Measurements from ENCODE around the gene LEFTY1. TPM values are rescaled to one million over a fixed set of nuclear protein-coding genes. Genes with fewer than 3 reads are reported as not detected.

The LEFTY1 gene
- total and polyA plus RNA-seq, 2 experiments from 2014 or later, result 3.9 to 5.8 TPM

DNA sequence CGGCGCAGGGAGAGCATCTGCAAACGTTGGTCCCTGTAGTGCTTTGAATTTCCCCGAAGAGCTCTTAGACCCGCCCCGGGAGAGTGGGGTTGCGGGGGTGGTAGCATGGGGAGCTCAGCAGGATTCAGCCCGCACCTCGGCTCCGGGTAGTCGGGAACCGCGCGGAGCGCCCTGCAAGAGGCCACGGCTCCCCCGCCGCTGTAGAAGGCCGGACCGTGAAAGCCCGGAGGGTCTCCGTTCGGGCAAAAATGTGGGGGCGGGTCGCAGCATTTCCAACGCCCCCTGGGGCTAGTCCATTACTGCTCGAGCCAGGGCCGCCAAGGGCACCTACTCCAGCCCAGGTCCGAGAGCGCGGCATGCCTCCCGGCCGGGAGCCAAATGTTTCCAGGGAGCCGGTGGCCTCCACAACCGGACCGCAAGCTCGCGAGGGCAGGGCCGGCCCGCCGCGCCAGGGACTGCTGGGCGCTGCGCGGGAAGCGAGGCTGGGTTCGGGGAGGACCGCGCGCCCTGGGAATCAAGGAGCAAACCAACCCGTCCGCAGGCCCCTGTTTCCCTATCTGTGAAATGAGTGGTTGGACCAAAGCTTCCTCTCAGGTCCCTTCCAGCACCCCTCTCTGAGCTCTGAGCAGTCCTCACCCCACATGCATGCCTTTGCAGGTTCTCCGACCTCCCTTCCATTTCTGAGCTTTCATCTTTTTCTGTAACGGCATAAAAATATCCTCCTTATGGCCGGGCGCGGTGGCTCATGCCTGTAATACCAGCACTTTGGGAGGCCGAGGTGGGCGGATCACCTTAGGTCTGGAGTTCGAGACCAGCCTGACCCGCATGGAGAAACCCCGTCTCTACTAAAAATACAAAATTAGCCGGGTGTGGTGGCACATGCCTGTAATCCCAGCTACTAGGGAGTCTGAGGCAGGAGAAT is 6.0 kb downstream of the LEFTY1 start:
- Histone ChIP-seq H2AFZ (peak overlapping the region; percentile 99), H3K27me3 (no peaks in the 10 kb centered on the region), H3K4me2 (peak overlapping the region; percentile 99), H3K36me3 (replicated peaks; ENCODE audit: insufficient read depth, low read depth) (no peaks in the 10 kb centered on the region), H3K9me3 (ENCODE audit: low read depth) (no peaks in the 10 kb centered on the region), H3K9me2 (replicated peaks; ENCODE audit: insufficient read depth) (no peaks in the 10 kb centered on the region), H3K79me2 (peaks cover 47% of the 10 kb centered on the region), H4K20me1 (ENCODE audit: insufficient read depth, poor library complexity, severe bottlenecking) (no peaks in the 10 kb centered on the region), H3K4me1 (ENCODE audit: insufficient read depth) (peaks cover 43% of the 10 kb centered on the region), H3K27ac (peak overlapping the region; percentile 98), H3K4me3 (peak overlapping the region; percentile 89)
- peak; percentile 65 for DNase-seq (ENCODE audit: low spot score)
- WGBS (ENCODE audit: low lambda C conversion rate, missing lambda C conversion rate), result 10% methylated on average over 59 of the region's 63 CpGs
- TF ChIP-seq EZH2 (IDR thresholded peaks at IDR 0.05; ENCODE audit: borderline replicate concordance) (no peak), EZH2phosphoT487 (IDR thresholded peaks at IDR 0.05; ENCODE audit: low read depth, severe bottlenecking, unreplicated experiment) (no peak), CTCF (IDR thresholded peaks at IDR 0.05; ENCODE audit: poor library complexity) (no peak)

GRCh38 chr1:225881959-225882693 is 6.8 kb downstream of the LEFTY1 start, which contains the start of gene TMEM63A:
TSS of gene TMEM63A (minus strand) at chr1:225882380. CDS start at chr1:225877580, 4,800 bp downstream.
- no peaks in the 10 kb centered on the region for H4K20me1 ChIP-seq (ENCODE audit: insufficient read depth, poor library complexity, severe bottlenecking)
- peak; percentile 94 for DNase-seq (ENCODE audit: low spot score)
- H3K79me2 ChIP-seq, result peaks cover 55% of the 10 kb centered on the region
- H3K4me2 ChIP-seq, result peak within 1 kb of the TSS; percentile 99
- H2AFZ ChIP-seq, result peak within 1 kb of the TSS; percentile 99
- H3K9me3 ChIP-seq (ENCODE audit: low read depth), result no peaks in the 10 kb centered on the region
- peaks cover 45% of the 10 kb centered on the region for H3K4me1 ChIP-seq (ENCODE audit: insufficient read depth)
- peak within 1 kb of the TSS; percentile 89 for H3K4me3 ChIP-seq
- peak within 1 kb of the TSS; percentile 98 for H3K27ac ChIP-seq
- no peak for TF ChIP-seq EZH2phosphoT487 (IDR thresholded peaks at IDR 0.05; ENCODE audit: low read depth, severe bottlenecking, unreplicated experiment)
- TF ChIP-seq CTCF (IDR thresholded peaks at IDR 0.05; ENCODE audit: poor library complexity), result peak; percentile 33
- no peaks in the 10 kb centered on the region for H3K27me3 ChIP-seq
- no peaks in the 10 kb centered on the region for H3K36me3 ChIP-seq (replicated peaks; ENCODE audit: insufficient read depth, low read depth)
- H3K9me2 ChIP-seq (replicated peaks; ENCODE audit: insufficient read depth), result no peaks in the 10 kb centered on the region
- WGBS (ENCODE audit: low lambda C conversion rate, missing lambda C conversion rate), result 2% methylated on average over 56 of the region's 64 CpGs

GRCh38 chr1:225881081-225881958 is 7.6 kb downstream of the LEFTY1 start:
- H3K9me2 ChIP-seq (replicated peaks; ENCODE audit: insufficient read depth), result no peaks in the 10 kb centered on the region
- H3K9me3 ChIP-seq (ENCODE audit: low read depth), result no peaks in the 10 kb centered on the region
- H3K79me2 ChIP-seq, result peaks cover 61% of the 10 kb centered on the region
- no peaks in the 10 kb centered on the region for H4K20me1 ChIP-seq (ENCODE audit: insufficient read depth, poor library complexity, severe bottlenecking)
- H3K4me2 ChIP-seq, result peak overlapping the region; percentile 99
- H3K27ac ChIP-seq, result peak overlapping the region; percentile 98
- peak; percentile 74 for DNase-seq (ENCODE audit: low spot score)
- no peaks in the 10 kb centered on the region for H3K27me3 ChIP-seq
- no peaks in the 10 kb centered on the region for H3K36me3 ChIP-seq (replicated peaks; ENCODE audit: insufficient read depth, low read depth)
- 17% methylated on average over 17 of the region's 25 CpGs for WGBS (ENCODE audit: low lambda C conversion rate, missing lambda C conversion rate)
- H3K4me3 ChIP-seq, result peak overlapping the region; percentile 89
- H2AFZ ChIP-seq, result peak overlapping the region; percentile 99
- TF ChIP-seq EZH2phosphoT487 (IDR thresholded peaks at IDR 0.05; ENCODE audit: low read depth, severe bottlenecking, unreplicated experiment) (no peak), CTCF (IDR thresholded peaks at IDR 0.05; ENCODE audit: poor library complexity) (no peak), EZH2 (IDR thresholded peaks at IDR 0.05; ENCODE audit: borderline replicate concordance) (no peak)
- peaks cover 45% of the 10 kb centered on the region for H3K4me1 ChIP-seq (ENCODE audit: insufficient read depth)

Measured in hepatocyte (in vitro differentiated cells).